Gastroesophageal sphincter (tissue), 3 donors: Measurements from ENCODE around the gene CMIP.

Experiments
- CTCF ChIP-seq, 4 experiments: fragments of 200-600 bp in 2 of 4; fragments of 450-650 bp in 2 of 4; sonication (generic) in 1 of 4; IDR thresholded peaks; one replicate each; pipeline ENCODE4 v1.5.1; 2017 to 2019; ENCODE audit warnings: antibody characterized with exemption in 4 of 4, mild to moderate bottlenecking in 2 of 4, moderate library complexity in 2 of 4
- EP300 ChIP-seq: sonication (generic); formaldehyde crosslinking; IDR thresholded peaks from one replicate; pipeline ENCODE4 v1.6.1; 2017; ENCODE audit warnings: antibody characterized with exemption, mild to moderate bottlenecking
- POLR2A ChIP-seq, 2 donors: fragments of 450-650 bp; IDR thresholded peaks; one replicate each; pipeline ENCODE4 v1.6.1; 2017; ENCODE audit warnings: antibody characterized with exemption in 2 of 2, mild to moderate bottlenecking in 2 of 2, moderate library complexity in 1 of 2
- POLR2AphosphoS5 ChIP-seq: sonication (generic); formaldehyde crosslinking; IDR thresholded peaks from one replicate; pipeline ENCODE4 v1.6.1; 2017; ENCODE audit warnings: antibody characterized with exemption

- TF ChIP-seq CTCF (IDR thresholded peaks at IDR 0.05) (no peak), POLR2A (IDR thresholded peaks at IDR 0.05) (no peak), EP300 (no peak), POLR2AphosphoS5 (no peak)
Measured at GRCh38 chr16:81578076-81578475, 133.5 kb downstream of the CMIP start.
